GM23338 (cell line): ENCODE measurements around the gene NAE1. TPM values are rescaled to one million over a fixed set of nuclear protein-coding genes. Genes with fewer than 3 reads are reported as not detected.

Source experiments
- ATAC-seq: fragments of 200-7000 bp; cut with Tn5 transposase; 3 replicates; pipeline ENCODE4 v1.9.1; 2020
- DNase-seq: peaks from one replicate; pipeline ENCODE4 v3.0.0-alpha.2; 2015; ENCODE audit warnings: low spot score
- H2AFZ ChIP-seq: fragments of 200-600 bp; sonication (generic); 2 replicates; pipeline ENCODE4 v1.8.0; 2016; ENCODE audit warnings: antibody characterized with exemption, mild to moderate bottlenecking, moderate library complexity
- H3F3A ChIP-seq: fragments of 200-600 bp; sonication (generic); replicated peaks from 2 replicates; pipeline ENCODE4 v1.8.0; 2017; ENCODE audit warnings: antibody characterized with exemption, mixed run types, low read depth
- H3K27ac ChIP-seq: fragments of 200-600 bp; sonication (generic); 2 replicates; pipeline ENCODE4 v1.6.1; 2016; ENCODE audit warnings: low read depth
- H3K27me3 ChIP-seq: fragments of 200-600 bp; sonication (generic); 2 replicates; pipeline ENCODE4 v1.8.0; 2016; ENCODE audit warnings: mild to moderate bottlenecking, mixed run types, moderate library complexity; ENCODE audit not compliant: insufficient read depth
- H3K36me3 ChIP-seq: fragments of 200-600 bp; sonication (generic); 2 replicates; pipeline ENCODE4 v1.8.0; 2016; ENCODE audit warnings: mild to moderate bottlenecking; ENCODE audit not compliant: insufficient read depth
- H3K4me1 ChIP-seq: fragments of 200-600 bp; sonication (generic); 2 replicates; pipeline ENCODE4 v1.8.0; 2016; ENCODE audit warnings: mild to moderate bottlenecking, moderate library complexity; ENCODE audit not compliant: insufficient read depth
- H3K4me2 ChIP-seq: fragments of 200-600 bp; sonication (generic); 2 replicates; pipeline ENCODE4 v1.7.1; 2017; ENCODE audit warnings: mixed run types
- H3K4me3 ChIP-seq: fragments of 200-600 bp; sonication (generic); 2 replicates; pipeline ENCODE4 v1.6.1; 2016; ENCODE audit warnings: mixed run types
- H3K79me2 ChIP-seq: fragments of 200-600 bp; sonication (generic); replicated peaks from 2 replicates; pipeline ENCODE4 v1.8.0; 2017; ENCODE audit warnings: mild to moderate bottlenecking; ENCODE audit not compliant: insufficient read depth
- H3K9me2 ChIP-seq: fragments of 200-600 bp; sonication (generic); 2 replicates; pipeline ENCODE4 v1.8.0; 2017; ENCODE audit not compliant: insufficient read depth
- H4K20me1 ChIP-seq: fragments of 200-600 bp; sonication (generic); replicated peaks from 2 replicates; pipeline ENCODE4 v1.8.0; 2017; ENCODE audit warnings: mild to moderate bottlenecking; ENCODE audit not compliant: insufficient read depth
- H3K27ac Mint-ChIP-seq: 2 replicates; pipeline ENCODE4 v1.8.0; 2020; ENCODE audit warnings: inconsistent platforms, mild to moderate bottlenecking, moderate library complexity, mixed read lengths
- H3K27me3 Mint-ChIP-seq: 3 replicates; pipeline ENCODE4 v1.8.0; 2022; ENCODE audit warnings: low read depth, mild to moderate bottlenecking, moderate library complexity, mixed read lengths, inconsistent platforms; ENCODE audit not compliant: insufficient read depth, poor library complexity
- H3K36me3 Mint-ChIP-seq: 3 replicates; pipeline ENCODE4 v1.8.0; 2021; ENCODE audit warnings: low read depth, mild to moderate bottlenecking, inconsistent platforms, moderate library complexity, mixed read lengths
- H3K4me1 Mint-ChIP-seq: 3 replicates; pipeline ENCODE4 v1.8.0; 2020; ENCODE audit warnings: mild to moderate bottlenecking, inconsistent platforms, mixed read lengths
- H3K4me3 Mint-ChIP-seq: 3 replicates; pipeline ENCODE4 v1.8.0; 2021; ENCODE audit warnings: moderate library complexity, mild to moderate bottlenecking, inconsistent platforms, mixed read lengths
- H3K9me3 Mint-ChIP-seq: 3 replicates; pipeline ENCODE4 v1.8.0; 2020; ENCODE audit warnings: moderate library complexity, mild to moderate bottlenecking, inconsistent platforms, mixed read lengths
- CREB1 ChIP-seq: fragments of 250-450 bp; sonication (Bioruptor Pico); IDR thresholded peaks from 2 replicates; pipeline ENCODE4 v1.5.0; 2020; ENCODE audit warnings: low read depth, mild to moderate bottlenecking, moderate library complexity
- EZH2 ChIP-seq: fragments of 200-600 bp; sonication (generic); IDR thresholded peaks from one replicate; pipeline ENCODE4 v1.8.0; 2017; ENCODE audit warnings: antibody characterized with exemption, mild to moderate bottlenecking, low read depth; ENCODE audit not compliant: unreplicated experiment
- EZH2phosphoT487 ChIP-seq: fragments of 200-600 bp; sonication (generic); IDR thresholded peaks from one replicate; pipeline ENCODE4 v1.8.1; 2018; ENCODE audit warnings: antibody characterized with exemption; ENCODE audit not compliant: unreplicated experiment
- JUNB ChIP-seq: IDR thresholded peaks from one replicate; pipeline ENCODE4 v1.6.1; 2016; ENCODE audit warnings: antibody characterized with exemption; ENCODE audit not compliant: unreplicated experiment
- NANOG ChIP-seq: IDR thresholded peaks from 2 replicates; pipeline ENCODE4 v1.6.1; 2016; ENCODE audit warnings: antibody characterized with exemption, borderline replicate concordance
- POLR2AphosphoS5 ChIP-seq: IDR thresholded peaks from 2 replicates; pipeline ENCODE4 v1.6.1; 2016; ENCODE audit warnings: antibody characterized with exemption, low read depth
- STAT1 ChIP-seq: IDR thresholded peaks from one replicate; pipeline ENCODE4 v1.6.1; 2016; ENCODE audit warnings: antibody characterized with exemption; ENCODE audit not compliant: unreplicated experiment
- ZNF114 ChIP-seq: fragments of 250-450 bp; sonication (Bioruptor Pico); IDR thresholded peaks from 2 replicates; pipeline ENCODE4 v1.5.0; 2020; ENCODE audit warnings: mild to moderate bottlenecking, moderate library complexity
- ZNF331 ChIP-seq: fragments of 250-450 bp; sonication (Bioruptor Pico); IDR thresholded peaks from 2 replicates; pipeline ENCODE4 v1.5.0; 2020; ENCODE audit warnings: low read depth, mild to moderate bottlenecking, moderate library complexity
- polyA plus RNA-seq: library from polyadenylated mRNA; unstranded; fragments of >200 nt; fragmentation: Nextera tagmentation; extraction: Ambion mirVana; gene quantifications from 2 replicates; pipeline ENCODE4 v1.2.1, GENCODE V29; 2016
- total RNA-seq: library from RNA; depleted of rRNA; stranded (reverse); fragments of >200 nt; shearing (Covaris generic); gene quantifications from 2 replicates; pipeline ENCODE4 v1.2.3, GENCODE V29; 2014
- TF ChIP-seq, protein P1 (sequence below): IDR thresholded peaks from one replicate; pipeline ENCODE4 v1.6.1; 2018; ENCODE audit warnings: antibody characterized with exemption; ENCODE audit not compliant: unreplicated experiment
- TF ChIP-seq, protein P2 (sequence below): IDR thresholded peaks from 2 replicates; pipeline ENCODE4 v1.6.1; 2016; ENCODE audit warnings: antibody characterized with exemption
- TF ChIP-seq, protein P3 (sequence below), 2 experiments: fragments of 200-600 bp in 1 of 2; sonication (generic) in 1 of 2; conservative IDR thresholded peaks; 2 replicates each; pipeline versions ENCODE4 v1.5.1 to v1.6.1; 2016 to 2017; ENCODE audit warnings: antibody characterized with exemption in 2 of 2, low read depth in 2 of 2, mild to moderate bottlenecking in 2 of 2, moderate library complexity in 1 of 2
- TF ChIP-seq, protein P4 (sequence below): fragments of 250-450 bp; sonication (Bioruptor Pico); IDR thresholded peaks from 2 replicates; pipeline ENCODE4 v1.5.0; 2020; ENCODE audit warnings: mild to moderate bottlenecking, moderate library complexity

The NAE1 gene
- total and polyA plus RNA-seq, 2 experiments from 2014 or later: 139 to 209 TPM

DNA sequence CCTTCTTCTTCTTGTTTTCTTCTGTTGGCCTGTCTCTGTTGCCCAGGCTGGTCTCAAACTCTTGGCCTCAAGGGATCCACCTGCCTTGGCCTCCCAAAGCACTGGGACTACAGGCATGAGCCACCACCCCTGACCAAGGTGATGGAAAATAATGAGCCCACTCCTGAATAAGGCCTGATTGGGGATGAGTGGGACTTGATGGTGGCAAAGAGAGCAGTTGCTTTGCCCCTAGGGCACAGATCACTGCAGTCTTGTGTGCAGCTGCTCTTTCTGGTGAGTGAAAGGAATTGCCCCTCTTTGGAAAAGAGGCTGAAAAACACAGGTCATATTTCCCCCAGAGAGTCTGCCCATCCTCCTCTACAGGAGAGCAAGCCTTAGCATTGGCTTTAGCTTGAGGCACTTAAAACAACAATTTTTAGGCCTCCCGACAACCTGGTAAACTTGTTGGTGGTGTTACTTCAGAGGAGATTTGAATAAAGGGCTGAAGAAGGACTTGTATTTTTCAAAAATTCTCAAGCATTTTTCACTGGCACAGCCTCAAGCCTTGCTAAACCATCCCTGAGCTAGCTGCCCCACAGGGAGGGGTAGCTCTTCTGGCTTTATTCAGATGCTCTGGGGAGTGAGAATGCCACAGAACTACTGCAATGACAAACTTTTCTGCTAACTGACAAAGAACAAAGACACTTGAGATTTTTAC is 43.5 kb upstream of the NAE1 start:
- H3K4me3 ChIP-seq: no peak overlapping the region
- no peak overlapping the region for H3K27ac Mint-ChIP-seq
- TF ChIP-seq, protein P1, sequence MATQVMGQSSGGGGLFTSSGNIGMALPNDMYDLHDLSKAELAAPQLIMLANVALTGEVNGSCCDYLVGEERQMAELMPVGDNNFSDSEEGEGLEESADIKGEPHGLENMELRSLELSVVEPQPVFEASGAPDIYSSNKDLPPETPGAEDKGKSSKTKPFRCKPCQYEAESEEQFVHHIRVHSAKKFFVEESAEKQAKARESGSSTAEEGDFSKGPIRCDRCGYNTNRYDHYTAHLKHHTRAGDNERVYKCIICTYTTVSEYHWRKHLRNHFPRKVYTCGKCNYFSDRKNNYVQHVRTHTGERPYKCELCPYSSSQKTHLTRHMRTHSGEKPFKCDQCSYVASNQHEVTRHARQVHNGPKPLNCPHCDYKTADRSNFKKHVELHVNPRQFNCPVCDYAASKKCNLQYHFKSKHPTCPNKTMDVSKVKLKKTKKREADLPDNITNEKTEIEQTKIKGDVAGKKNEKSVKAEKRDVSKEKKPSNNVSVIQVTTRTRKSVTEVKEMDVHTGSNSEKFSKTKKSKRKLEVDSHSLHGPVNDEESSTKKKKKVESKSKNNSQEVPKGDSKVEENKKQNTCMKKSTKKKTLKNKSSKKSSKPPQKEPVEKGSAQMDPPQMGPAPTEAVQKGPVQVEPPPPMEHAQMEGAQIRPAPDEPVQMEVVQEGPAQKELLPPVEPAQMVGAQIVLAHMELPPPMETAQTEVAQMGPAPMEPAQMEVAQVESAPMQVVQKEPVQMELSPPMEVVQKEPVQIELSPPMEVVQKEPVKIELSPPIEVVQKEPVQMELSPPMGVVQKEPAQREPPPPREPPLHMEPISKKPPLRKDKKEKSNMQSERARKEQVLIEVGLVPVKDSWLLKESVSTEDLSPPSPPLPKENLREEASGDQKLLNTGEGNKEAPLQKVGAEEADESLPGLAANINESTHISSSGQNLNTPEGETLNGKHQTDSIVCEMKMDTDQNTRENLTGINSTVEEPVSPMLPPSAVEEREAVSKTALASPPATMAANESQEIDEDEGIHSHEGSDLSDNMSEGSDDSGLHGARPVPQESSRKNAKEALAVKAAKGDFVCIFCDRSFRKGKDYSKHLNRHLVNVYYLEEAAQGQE: no peak
- TF ChIP-seq JUNB (no peak), ZNF114 (CRISPR knock-in tag) (no peak), NANOG (no peak), EZH2 (no peak), STAT1 (no peak), POLR2AphosphoS5 (no peak), ZNF331 (CRISPR knock-in tag) (no peak), EZH2phosphoT487 (no peak), CREB1 (no peak)
- TF ChIP-seq, protein P2, sequence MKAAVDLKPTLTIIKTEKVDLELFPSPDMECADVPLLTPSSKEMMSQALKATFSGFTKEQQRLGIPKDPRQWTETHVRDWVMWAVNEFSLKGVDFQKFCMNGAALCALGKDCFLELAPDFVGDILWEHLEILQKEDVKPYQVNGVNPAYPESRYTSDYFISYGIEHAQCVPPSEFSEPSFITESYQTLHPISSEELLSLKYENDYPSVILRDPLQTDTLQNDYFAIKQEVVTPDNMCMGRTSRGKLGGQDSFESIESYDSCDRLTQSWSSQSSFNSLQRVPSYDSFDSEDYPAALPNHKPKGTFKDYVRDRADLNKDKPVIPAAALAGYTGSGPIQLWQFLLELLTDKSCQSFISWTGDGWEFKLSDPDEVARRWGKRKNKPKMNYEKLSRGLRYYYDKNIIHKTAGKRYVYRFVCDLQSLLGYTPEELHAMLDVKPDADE: no peak
- TF ChIP-seq, protein P3, sequence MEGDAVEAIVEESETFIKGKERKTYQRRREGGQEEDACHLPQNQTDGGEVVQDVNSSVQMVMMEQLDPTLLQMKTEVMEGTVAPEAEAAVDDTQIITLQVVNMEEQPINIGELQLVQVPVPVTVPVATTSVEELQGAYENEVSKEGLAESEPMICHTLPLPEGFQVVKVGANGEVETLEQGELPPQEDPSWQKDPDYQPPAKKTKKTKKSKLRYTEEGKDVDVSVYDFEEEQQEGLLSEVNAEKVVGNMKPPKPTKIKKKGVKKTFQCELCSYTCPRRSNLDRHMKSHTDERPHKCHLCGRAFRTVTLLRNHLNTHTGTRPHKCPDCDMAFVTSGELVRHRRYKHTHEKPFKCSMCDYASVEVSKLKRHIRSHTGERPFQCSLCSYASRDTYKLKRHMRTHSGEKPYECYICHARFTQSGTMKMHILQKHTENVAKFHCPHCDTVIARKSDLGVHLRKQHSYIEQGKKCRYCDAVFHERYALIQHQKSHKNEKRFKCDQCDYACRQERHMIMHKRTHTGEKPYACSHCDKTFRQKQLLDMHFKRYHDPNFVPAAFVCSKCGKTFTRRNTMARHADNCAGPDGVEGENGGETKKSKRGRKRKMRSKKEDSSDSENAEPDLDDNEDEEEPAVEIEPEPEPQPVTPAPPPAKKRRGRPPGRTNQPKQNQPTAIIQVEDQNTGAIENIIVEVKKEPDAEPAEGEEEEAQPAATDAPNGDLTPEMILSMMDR (conservative IDR thresholded peaks at IDR 0.05; ENCODE audit: low read depth in 2 of 2): no peak
- TF ChIP-seq, protein P4, sequence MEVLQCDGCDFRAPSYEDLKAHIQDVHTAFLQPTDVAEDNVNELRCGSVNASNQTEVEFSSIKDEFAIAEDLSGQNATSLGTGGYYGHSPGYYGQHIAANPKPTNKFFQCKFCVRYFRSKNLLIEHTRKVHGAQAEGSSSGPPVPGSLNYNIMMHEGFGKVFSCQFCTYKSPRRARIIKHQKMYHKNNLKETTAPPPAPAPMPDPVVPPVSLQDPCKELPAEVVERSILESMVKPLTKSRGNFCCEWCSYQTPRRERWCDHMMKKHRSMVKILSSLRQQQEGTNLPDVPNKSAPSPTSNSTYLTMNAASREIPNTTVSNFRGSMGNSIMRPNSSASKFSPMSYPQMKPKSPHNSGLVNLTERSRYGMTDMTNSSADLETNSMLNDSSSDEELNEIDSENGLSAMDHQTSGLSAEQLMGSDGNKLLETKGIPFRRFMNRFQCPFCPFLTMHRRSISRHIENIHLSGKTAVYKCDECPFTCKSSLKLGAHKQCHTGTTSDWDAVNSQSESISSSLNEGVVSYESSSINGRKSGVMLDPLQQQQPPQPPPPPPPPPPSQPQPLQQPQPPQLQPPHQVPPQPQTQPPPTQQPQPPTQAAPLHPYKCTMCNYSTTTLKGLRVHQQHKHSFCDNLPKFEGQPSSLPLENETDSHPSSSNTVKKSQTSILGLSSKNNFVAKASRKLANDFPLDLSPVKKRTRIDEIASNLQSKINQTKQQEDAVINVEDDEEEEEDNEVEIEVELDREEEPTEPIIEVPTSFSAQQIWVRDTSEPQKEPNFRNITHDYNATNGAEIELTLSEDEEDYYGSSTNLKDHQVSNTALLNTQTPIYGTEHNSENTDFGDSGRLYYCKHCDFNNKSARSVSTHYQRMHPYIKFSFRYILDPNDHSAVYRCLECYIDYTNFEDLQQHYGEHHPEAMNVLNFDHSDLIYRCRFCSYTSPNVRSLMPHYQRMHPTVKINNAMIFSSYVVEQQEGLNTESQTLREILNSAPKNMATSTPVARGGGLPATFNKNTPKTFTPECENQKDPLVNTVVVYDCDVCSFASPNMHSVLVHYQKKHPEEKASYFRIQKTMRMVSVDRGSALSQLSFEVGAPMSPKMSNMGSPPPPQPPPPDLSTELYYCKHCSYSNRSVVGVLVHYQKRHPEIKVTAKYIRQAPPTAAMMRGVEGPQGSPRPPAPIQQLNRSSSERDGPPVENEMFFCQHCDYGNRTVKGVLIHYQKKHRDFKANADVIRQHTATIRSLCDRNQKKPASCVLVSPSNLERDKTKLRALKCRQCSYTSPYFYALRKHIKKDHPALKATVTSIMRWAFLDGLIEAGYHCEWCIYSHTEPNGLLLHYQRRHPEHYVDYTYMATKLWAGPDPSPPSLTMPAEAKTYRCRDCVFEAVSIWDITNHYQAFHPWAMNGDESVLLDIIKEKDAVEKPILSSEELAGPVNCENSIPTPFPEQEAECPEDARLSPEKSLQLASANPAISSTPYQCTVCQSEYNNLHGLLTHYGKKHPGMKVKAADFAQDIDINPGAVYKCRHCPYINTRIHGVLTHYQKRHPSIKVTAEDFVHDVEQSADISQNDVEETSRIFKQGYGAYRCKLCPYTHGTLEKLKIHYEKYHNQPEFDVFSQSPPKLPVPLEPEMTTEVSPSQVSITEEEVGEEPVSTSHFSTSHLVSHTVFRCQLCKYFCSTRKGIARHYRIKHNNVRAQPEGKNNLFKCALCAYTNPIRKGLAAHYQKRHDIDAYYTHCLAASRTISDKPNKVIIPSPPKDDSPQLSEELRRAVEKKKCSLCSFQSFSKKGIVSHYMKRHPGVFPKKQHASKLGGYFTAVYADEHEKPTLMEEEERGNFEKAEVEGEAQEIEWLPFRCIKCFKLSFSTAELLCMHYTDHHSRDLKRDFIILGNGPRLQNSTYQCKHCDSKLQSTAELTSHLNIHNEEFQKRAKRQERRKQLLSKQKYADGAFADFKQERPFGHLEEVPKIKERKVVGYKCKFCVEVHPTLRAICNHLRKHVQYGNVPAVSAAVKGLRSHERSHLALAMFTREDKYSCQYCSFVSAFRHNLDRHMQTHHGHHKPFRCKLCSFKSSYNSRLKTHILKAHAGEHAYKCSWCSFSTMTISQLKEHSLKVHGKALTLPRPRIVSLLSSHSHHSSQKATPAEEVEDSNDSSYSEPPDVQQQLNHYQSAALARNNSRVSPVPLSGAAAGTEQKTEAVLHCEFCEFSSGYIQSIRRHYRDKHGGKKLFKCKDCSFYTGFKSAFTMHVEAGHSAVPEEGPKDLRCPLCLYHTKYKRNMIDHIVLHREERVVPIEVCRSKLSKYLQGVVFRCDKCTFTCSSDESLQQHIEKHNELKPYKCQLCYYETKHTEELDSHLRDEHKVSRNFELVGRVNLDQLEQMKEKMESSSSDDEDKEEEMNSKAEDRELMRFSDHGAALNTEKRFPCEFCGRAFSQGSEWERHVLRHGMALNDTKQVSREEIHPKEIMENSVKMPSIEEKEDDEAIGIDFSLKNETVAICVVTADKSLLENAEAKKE: no peak
- ATAC-seq (no peak), DNase-seq (peak; percentile 16)
- no peaks in the 10 kb centered on the region for H3K36me3 Mint-ChIP-seq
- H3K9me3 Mint-ChIP-seq: no peaks in the 10 kb centered on the region
- H3K27ac ChIP-seq: no peak overlapping the region
- no peaks in the 10 kb centered on the region for H3K4me1 ChIP-seq
- H3K36me3 ChIP-seq: no peaks in the 10 kb centered on the region
- H2AFZ ChIP-seq: no peak overlapping the region
- H3K9me2 ChIP-seq: no peaks in the 10 kb centered on the region
- peak overlapping the region; percentile 23; the same call in 2 of the 3 replicates for H3K4me3 Mint-ChIP-seq
- no peaks in the 10 kb centered on the region for H4K20me1 ChIP-seq
- no peaks in the 10 kb centered on the region for H3K79me2 ChIP-seq
- peaks cover 10% of the 10 kb centered on the region; the same call in 1 of the 2 replicates for H3F3A ChIP-seq
- H3K4me2 ChIP-seq: no peak overlapping the region
- H3K4me1 Mint-ChIP-seq: peaks cover 11% of the 10 kb centered on the region
- H3K27me3 ChIP-seq: peaks cover under 1% of the 10 kb centered on the region; the same call in 1 of the 2 replicates
- peaks cover 12% of the 10 kb centered on the region for H3K27me3 Mint-ChIP-seq
